ENCODE results near the gene EBLN1.

GRCh38 chr10:22171131-22171530, 46.7 kb downstream of the EBLN1 start:
- TF ChIP-seq, protein P1, sequence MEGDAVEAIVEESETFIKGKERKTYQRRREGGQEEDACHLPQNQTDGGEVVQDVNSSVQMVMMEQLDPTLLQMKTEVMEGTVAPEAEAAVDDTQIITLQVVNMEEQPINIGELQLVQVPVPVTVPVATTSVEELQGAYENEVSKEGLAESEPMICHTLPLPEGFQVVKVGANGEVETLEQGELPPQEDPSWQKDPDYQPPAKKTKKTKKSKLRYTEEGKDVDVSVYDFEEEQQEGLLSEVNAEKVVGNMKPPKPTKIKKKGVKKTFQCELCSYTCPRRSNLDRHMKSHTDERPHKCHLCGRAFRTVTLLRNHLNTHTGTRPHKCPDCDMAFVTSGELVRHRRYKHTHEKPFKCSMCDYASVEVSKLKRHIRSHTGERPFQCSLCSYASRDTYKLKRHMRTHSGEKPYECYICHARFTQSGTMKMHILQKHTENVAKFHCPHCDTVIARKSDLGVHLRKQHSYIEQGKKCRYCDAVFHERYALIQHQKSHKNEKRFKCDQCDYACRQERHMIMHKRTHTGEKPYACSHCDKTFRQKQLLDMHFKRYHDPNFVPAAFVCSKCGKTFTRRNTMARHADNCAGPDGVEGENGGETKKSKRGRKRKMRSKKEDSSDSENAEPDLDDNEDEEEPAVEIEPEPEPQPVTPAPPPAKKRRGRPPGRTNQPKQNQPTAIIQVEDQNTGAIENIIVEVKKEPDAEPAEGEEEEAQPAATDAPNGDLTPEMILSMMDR (IDR thresholded peaks at IDR 0.05; ENCODE audit: poor library complexity, severe bottlenecking), result no peak
- TF ChIP-seq EP300 (conservative IDR thresholded peaks at IDR 0.05; ENCODE audit: poor library complexity, severe bottlenecking) (no peak), EZH2 (IDR thresholded peaks at IDR 0.05; ENCODE audit: borderline replicate concordance, insufficient read depth, low read length, poor library complexity, severe bottlenecking) (no peak), POLR2AphosphoS5 (IDR thresholded peaks at IDR 0.05) (no peak), RAD21 (conservative IDR thresholded peaks at IDR 0.05) (no peak), SMC3 (conservative IDR thresholded peaks at IDR 0.05; ENCODE audit: poor library complexity) (no peak)
